Spleen (tissue), 7 donors: ENCODE results near the gene HEXD.

Source experiments
- POLR2AphosphoS5 ChIP-seq, 3 donors: sonication (generic); formaldehyde crosslinking; IDR thresholded peaks; one replicate each; pipeline ENCODE4 v1.5.1; 2017; ENCODE audit warnings: antibody characterized with exemption in 3 of 3
- TF ChIP-seq, protein P1 (sequence below), 11 experiments: fragments of 200-600 bp in 7 of 11; fragments of 450-650 bp in 4 of 11; sonication (generic) in 4 of 11; IDR thresholded peaks in 8 of 11; conservative IDR thresholded peaks in 3 of 11; 1 replicate in 7 of 11; 2 replicates in 4 of 11; pipeline versions ENCODE4 v1.4.0 to v1.8.0; 2016 to 2021; ENCODE audit warnings: antibody characterized with exemption in 11 of 11, inconsistent platforms in 4 of 11, mild to moderate bottlenecking in 1 of 11
- donor health status: DM: no; HTN: no; CAD: no; lungs with moderate emphysema.
- donor health status: DM: no; HTN: no; CAD: no.
- donor health status: DM: no; HTN: no; CAD: no.

DNA sequence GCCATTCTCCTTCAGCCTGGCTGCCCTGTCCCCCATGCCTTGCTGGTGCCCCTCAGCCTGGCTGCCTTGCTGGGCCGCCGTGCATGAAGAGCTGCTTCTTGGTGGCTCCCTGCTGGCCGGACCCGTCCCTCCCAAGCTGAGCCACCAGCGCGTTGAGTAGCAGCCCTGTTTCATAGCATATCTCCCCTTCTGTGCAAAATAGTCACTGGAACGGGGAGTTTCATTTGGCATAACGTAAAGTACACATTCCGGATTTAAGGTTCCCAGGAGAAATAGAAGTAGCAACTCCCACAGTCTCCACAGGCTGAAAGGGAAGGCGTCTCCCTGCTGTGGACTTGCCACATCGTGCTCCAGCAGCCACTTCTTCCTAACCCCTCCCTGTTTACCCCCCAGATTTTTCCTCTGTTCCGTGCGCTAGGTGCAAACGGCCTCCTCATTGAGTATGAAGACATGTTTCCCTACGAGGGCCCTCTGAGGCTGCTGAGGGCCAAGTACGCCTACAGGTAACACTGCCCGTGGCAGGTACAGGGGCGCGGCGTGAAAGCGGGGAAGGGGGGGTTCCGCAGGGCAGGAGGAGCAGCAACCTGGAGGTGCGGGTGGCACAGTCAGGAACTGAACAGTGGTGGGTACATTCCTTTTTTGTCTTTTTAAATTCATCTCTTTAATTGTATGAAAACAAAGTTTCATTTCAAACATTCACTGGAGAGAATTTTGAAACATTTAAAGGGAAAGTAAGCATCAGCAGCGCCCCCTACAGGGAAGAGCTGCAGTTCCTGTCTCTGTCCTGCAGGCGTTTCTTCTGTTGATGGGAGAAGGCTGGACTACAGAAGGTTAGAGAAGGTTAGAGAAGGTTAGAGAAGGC is 6.1 kb downstream of the HEXD start:
- TF ChIP-seq, protein P1, sequence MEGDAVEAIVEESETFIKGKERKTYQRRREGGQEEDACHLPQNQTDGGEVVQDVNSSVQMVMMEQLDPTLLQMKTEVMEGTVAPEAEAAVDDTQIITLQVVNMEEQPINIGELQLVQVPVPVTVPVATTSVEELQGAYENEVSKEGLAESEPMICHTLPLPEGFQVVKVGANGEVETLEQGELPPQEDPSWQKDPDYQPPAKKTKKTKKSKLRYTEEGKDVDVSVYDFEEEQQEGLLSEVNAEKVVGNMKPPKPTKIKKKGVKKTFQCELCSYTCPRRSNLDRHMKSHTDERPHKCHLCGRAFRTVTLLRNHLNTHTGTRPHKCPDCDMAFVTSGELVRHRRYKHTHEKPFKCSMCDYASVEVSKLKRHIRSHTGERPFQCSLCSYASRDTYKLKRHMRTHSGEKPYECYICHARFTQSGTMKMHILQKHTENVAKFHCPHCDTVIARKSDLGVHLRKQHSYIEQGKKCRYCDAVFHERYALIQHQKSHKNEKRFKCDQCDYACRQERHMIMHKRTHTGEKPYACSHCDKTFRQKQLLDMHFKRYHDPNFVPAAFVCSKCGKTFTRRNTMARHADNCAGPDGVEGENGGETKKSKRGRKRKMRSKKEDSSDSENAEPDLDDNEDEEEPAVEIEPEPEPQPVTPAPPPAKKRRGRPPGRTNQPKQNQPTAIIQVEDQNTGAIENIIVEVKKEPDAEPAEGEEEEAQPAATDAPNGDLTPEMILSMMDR (IDR thresholded peaks at IDR 0.05 in 8 of 11, conservative IDR thresholded peaks at IDR 0.05 in 3 of 11): peak in 10 of 11 experiments; percentile 31 to 79 (median 62)
- peak in 1 of 3 donors; percentile 26 for TF ChIP-seq POLR2AphosphoS5 (IDR thresholded peaks at IDR 0.05)
